GM03348 (cell line): Measurements from ENCODE around the gene SORCS1.
"Not testable (repeated sequence)": the region's sequence is repeated elsewhere in the genome, so short reads cannot be mapped to it uniquely, and the experiment has no call there.

Experiments
- DNase-seq: peaks from one replicate; pipeline ENCODE4 v3.0.0; 2012; ENCODE audit warnings: low spot score

Gene SORCS1

DNA sequence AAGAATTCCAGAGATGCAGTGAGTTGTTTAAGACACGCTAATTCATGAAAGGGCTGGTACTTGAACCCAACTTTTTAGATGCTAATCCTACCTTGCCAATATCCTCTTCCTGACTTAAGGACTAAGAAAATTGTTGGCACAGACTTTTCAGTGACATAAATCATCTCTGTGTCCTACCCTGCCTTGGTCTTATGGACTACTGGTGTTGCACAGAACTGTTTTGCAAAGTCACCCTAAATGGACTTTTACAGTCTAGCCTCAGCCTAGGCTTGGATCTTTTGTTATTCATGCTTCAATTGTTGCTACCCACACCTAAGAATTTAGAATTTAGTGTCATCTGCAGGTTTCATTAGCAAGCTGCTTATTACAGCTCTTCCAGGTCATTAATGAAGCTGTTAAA is 112.7 kb downstream of the SORCS1 start:
- DNase-seq = no peak

GRCh38 chr10:107043461-107043860 is 121.0 kb downstream of the SORCS1 start:
- no peak for DNase-seq

- no peak for DNase-seq
Measured at GRCh38 chr10:107037192-107038122, 127.0 kb downstream of the SORCS1 start.

DNA sequence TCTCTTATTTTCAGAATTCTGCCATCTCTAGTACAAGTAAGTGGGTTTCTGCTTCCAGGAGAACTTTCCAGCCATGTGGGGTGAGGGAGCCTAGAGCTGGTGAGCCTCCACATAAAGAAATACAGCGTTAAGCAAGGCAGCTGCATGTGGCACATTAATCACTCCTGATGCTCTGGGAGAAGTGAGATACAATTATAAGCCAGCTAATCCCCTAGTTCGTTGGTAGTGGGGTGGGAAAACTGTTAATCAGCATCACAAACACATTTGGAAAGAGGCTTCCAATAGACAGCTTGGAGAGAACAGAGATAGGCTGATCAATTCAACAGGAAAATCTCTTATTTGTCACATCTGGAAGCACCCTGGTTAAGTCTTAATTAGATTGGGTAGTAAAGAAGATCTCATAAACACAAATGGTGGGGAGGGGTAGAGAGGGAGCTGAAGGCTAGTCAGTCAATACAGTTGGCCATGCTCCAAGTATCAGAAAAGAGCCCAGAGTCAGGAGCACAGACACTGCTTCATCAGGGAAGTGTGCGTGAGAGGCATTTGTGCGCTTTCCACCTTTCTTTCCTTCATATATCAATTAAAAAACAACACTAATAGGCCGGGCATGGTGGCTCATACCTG is 130.6 kb downstream of the SORCS1 start:
- DNase-seq = no peak

GRCh38 chr10:107032700-107033401 is 131.7 kb downstream of the SORCS1 start:
- DNase-seq = no peak

DNA sequence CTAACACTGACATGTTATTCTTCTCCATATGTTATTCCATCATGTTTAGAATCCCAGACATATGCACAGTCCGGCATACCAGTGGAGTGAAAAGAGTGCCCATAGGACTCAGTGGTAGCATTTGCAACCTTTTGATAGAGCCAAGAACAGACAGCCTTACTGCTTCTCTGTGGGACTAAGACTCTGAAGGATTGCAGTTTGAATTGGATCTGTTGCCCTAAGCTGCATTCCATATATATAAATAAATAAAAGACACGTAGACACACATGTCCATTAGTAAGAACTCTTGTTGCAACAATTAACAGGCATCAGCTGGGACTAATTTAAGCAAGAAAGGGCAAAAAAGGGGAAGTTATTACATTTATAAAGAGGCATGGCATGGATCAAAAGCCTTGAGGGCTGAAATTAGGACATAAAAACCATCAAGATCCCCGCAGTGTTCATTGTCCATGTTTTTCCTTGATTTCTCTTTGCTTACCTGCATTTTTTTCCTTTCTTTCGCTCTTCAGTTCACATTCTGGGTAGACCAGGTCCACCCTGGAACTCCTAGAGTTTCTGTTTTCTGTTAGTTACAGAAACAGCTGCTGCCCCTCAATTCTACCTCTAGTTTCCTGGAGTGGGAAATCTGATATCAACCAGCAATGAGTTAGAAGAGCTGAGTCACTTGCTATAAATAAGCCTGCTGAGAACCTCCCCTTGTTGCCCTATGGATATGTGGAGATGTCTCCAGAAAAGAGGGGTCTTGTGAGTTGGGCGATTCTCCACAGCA is 132.4 kb downstream of the SORCS1 start:
- no peak for DNase-seq

- DNase-seq = no peak
Measured at GRCh38 chr10:107028236-107028635, 136.3 kb downstream of the SORCS1 start.

- DNase-seq = no peak
Measured at GRCh38 chr10:107025676-107026075, 138.8 kb downstream of the SORCS1 start.

- DNase-seq = not testable (repeated sequence)
Measured at GRCh38 chr10:107024033-107024432, 140.5 kb downstream of the SORCS1 start.

DNA sequence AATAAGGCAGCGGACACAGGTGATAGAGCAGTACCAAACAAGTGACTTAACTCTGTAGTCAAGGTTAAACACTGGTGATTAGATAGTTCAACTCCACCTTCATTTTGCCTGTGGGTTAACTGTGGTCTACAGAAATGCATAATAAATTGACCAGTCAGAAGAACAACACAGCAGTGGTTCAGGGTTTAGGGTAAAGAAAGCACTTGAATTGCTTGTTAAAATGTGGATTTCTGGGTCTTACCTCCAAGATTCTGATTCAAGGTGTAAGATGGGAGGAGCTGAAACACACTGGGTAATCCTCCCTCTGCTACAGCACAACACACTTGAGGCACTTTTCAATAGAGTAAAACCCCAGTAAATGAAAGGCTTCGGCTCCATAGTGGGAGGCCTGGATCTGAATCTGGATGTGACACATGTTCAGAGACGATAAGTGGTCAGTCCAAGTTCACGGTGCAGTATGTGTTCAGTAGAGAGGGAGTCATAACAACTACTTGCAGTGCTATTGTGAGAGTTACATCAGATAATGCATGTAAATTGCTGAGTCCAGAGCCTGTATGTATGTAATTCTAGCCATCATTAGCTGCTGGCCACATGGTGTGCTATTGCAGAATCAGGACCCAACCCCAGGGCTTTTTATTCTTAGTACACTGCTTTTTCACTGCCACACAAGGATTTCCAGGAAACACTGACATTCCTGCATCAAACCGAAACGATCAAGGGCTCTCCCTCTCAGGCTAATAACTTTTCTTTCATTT is 141.7 kb downstream of the SORCS1 start:
- DNase-seq = no peak

GRCh38 chr10:107019154-107019553 is 145.4 kb downstream of the SORCS1 start:
- no peak for DNase-seq

- DNase-seq = no peak
Measured at GRCh38 chr10:107013258-107014006, 151.1 kb downstream of the SORCS1 start.

DNA sequence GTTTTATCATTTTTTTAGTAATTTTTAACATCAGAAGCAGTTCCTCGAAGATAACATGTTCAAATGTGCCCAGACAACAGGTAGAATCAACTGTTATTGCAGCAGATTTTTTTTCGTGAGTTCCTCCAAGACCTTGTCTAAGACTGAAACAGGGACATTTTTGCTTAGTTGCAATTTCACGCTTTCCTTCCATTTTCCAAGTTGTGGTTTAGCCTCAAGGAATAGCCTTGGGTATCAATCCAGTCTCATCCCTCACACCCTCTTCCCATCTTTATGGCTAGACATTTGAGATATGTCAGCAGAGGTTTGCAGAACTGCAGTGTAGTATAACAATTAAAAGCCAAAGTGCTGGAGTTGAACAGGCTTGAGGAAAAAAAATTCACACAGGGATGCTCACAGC is 152.5 kb downstream of the SORCS1 start:
- DNase-seq = no peak

DNA sequence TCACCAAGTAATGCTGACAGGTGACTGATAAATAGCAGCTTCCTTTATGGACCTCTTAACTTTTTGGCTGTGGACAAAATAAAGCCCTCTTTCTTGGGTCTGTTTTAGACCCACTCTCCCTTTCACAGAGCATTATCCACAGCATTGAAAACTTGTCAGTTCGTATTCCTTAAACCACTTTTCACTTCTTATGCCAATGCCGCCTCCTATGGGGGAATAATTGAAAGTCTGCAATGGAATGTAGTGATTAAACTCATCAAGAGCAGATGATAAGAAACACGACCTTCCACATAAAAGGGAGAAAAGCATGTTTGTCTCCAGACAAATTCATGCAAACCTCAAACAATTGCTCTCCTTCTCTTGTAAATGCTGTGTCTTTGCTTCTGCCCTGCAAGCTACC is 153.4 kb downstream of the SORCS1 start:
- no peak for DNase-seq

DNA sequence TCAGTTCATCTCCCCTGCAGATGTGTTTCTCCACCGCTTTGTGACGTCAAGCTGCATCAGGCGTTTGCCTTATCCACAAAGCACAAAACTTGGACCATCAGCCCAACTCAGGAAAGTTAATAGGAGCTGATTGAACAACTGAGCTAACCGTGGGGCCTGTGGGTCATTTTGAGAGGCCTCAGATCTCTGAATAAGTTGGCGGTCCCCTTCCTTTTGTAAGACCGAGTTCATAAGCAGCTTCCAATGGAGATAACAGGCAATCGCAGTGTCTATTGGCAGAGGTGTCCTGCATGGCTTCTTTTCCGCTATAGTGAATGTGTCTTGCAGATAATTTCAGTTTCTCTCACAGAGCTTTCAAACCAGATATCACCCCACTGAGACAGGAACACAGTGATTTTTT is 154.0 kb downstream of the SORCS1 start:
- no peak for DNase-seq

DNA sequence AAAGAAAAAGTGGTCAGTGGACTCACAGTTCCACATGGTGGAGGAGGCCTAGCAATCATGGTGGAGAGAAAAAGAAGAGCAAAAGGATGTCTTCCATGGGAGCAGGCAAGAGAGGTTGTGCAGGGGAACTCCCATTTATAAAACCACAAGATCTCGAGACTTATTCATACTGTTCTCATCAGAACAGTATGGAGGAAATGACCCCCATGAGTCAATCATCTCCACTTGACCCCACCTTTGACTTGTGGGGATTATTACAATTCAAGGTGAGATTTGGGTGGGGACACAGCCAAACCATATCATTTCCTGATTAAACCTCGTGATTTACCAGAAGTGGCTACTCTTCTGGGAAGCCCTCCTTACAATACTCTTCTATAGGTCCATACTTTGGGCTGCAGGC is 160.1 kb downstream of the SORCS1 start:
- DNase-seq = no peak

DNA sequence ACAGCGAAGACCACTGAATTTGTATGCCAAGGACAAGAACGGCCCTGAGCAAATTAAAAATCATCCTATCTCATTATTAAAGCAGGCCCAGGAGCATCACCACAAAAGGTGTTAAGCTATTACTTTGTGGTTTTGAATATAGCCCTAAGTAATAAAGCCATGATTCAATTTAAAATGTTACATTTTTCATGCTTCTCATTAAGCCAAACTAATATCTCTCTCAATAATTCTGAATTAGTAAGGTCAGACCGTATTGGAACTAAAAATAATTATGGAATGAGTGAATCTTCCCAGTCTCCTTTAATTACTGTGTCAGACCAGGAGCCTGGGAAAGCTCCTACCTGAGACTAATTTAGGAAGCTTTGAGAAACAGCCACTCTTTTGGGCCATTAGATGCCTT is 162.4 kb downstream of the SORCS1 start:
- no peak for DNase-seq

GRCh38 chr10:106999118-106999707 is 165.3 kb downstream of the SORCS1 start:
- no peak for DNase-seq

DNA sequence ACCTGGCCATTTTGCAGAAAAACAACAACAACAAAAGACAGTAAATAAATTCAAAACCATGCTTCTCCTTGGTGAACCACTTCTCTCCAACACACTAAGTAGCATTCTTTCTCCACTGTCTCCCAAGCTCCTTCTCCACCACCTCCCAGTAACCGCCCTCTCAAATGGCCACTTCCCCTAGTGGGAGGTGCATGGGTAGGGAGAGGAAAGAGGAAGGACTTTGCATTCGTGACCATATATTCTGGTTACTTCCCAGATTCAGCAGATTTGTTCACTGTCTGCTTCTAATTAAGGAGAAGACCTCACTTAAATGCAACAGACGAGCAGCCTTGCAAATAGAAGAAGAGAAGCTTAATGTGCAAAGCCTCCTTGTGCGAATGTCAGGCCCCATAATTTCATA is 166.8 kb downstream of the SORCS1 start:
- DNase-seq = no peak

- DNase-seq = no peak
Measured at GRCh38 chr10:106996510-106996909, 168.0 kb downstream of the SORCS1 start.
